HepG2 (cell line): ENCODE results near the gene CLDN9. TPM values are rescaled to one million over a fixed set of nuclear protein-coding genes. Genes with fewer than 3 reads are reported as not detected.

ENCODE experiments used
- ATF7-NPFF ChIP-seq: sonication (generic); formaldehyde crosslinking; IDR thresholded peaks from 2 replicates; pipeline ENCODE4 v1.8.1; 2023; ENCODE audit warnings: mild to moderate bottlenecking, low read depth, missing genetic modification reagents, moderate library complexity
- BORCS8-MEF2B ChIP-seq: sonication (generic); formaldehyde crosslinking; IDR thresholded peaks from 2 replicates; pipeline ENCODE4 v1.8.0; 2022; ENCODE audit warnings: mild to moderate bottlenecking, missing genetic modification reagents
- ESRRA ChIP-seq: sonication (generic); formaldehyde crosslinking; IDR thresholded peaks from 2 replicates; pipeline ENCODE4 v1.5.1; 2020; ENCODE audit warnings: mild to moderate bottlenecking, low read depth, missing genetic modification reagents
- GATAD1 ChIP-seq: IDR thresholded peaks from 2 replicates; pipeline ENCODE4 v1.6.1; 2016; ENCODE audit warnings: missing genetic modification reagents, missing compliant biosample characterization
- GTF3A ChIP-seq: sonication (generic); formaldehyde crosslinking; conservative IDR thresholded peaks from 2 replicates; pipeline ENCODE4 v1.4.0; 2020; ENCODE audit warnings: mild to moderate bottlenecking, missing genetic modification reagents
- MED1 ChIP-seq: sonication (generic); formaldehyde crosslinking; IDR thresholded peaks from 2 replicates; pipeline ENCODE4 v1.4.0; 2020; ENCODE audit warnings: missing genetic modification reagents
- NKX3-1 ChIP-seq: sonication (generic); formaldehyde crosslinking; IDR thresholded peaks from 2 replicates; pipeline ENCODE4 v1.5.0; 2020; ENCODE audit warnings: missing genetic modification reagents
- PTBP1 ChIP-seq: fragments of 200-400 bp; formaldehyde crosslinking; IDR thresholded peaks from 2 replicates; pipeline ENCODE4 v1.6.1; 2018; ENCODE audit warnings: low read length, low read depth; ENCODE audit not compliant: poor library complexity, severe bottlenecking
- RXRB ChIP-seq: IDR thresholded peaks from 2 replicates; pipeline ENCODE4 v1.6.1; 2016; ENCODE audit warnings: borderline replicate concordance, missing genetic modification reagents, missing compliant biosample characterization
- SATB2 ChIP-seq: sonication (generic); formaldehyde crosslinking; IDR thresholded peaks from 2 replicates; pipeline ENCODE4 v1.5.0; 2020; ENCODE audit warnings: missing genetic modification reagents
- SOX6 ChIP-seq, 2 experiments: fragments of 450-650 bp in 1 of 2; sonication (generic) in 1 of 2; formaldehyde crosslinking in 1 of 2; IDR thresholded peaks; 2 replicates each; pipeline versions ENCODE4 v1.4.0 to v1.6.1; 2017 to 2020; ENCODE audit warnings: antibody characterized with exemption in 1 of 2, mild to moderate bottlenecking in 1 of 2, missing genetic modification reagents in 1 of 2
- SRF ChIP-seq: IDR thresholded peaks from 2 replicates; pipeline ENCODE4 v1.6.1; 2011; ENCODE audit warnings: mild to moderate bottlenecking, low read depth, low read length, moderate library complexity
- U2AF2 ChIP-seq: fragments of 200-400 bp; formaldehyde crosslinking; IDR thresholded peaks from 2 replicates; pipeline ENCODE4 v1.6.1; 2017; ENCODE audit warnings: low read depth, mild to moderate bottlenecking, low read length
- ZFP82 ChIP-seq: sonication (generic); formaldehyde crosslinking; IDR thresholded peaks from 2 replicates; pipeline ENCODE4 v1.5.1; 2020; ENCODE audit warnings: mild to moderate bottlenecking, missing genetic modification reagents, borderline replicate concordance
- ZNF205 ChIP-seq: IDR thresholded peaks from 2 replicates; pipeline ENCODE4 v1.6.1; 2018; ENCODE audit warnings: missing biosample characterization, missing genetic modification reagents
- ZNF232 ChIP-seq: sonication (generic); formaldehyde crosslinking; IDR thresholded peaks from 2 replicates; pipeline ENCODE4 v1.4.0; 2020; ENCODE audit warnings: missing genetic modification reagents, borderline replicate concordance
- ZNF451 ChIP-seq: sonication (generic); formaldehyde crosslinking; IDR thresholded peaks from 2 replicates; pipeline ENCODE4 v1.5.0; 2020; ENCODE audit warnings: mild to moderate bottlenecking, missing genetic modification reagents
- ZNF709 ChIP-seq: sonication (generic); formaldehyde crosslinking; IDR thresholded peaks from 2 replicates; pipeline ENCODE4 v1.5.0; 2020; ENCODE audit warnings: mild to moderate bottlenecking, missing genetic modification reagents
- polyA plus RNA-seq, 8 experiments: library from polyadenylated mRNA; depleted of rRNA in 3 of 8; stranded (reverse) in 7 of 8; unstranded in 1 of 8; fragments of >200 nt; fragmentation: Illumina TruSeq in 4 of 8; extraction: Trizol in 4 of 8; gene quantifications; 2 replicates each; pipeline versions ENCODE4 v1.2.1 to v1.2.3, GENCODE V29; 2011 to 2016; ENCODE audit warnings: low read depth in 4 of 8, missing spikeins in 1 of 8, mixed read lengths in 1 of 8; ENCODE audit not compliant: insufficient read depth in 1 of 8
- total RNA-seq, 5 experiments: library from RNA; depleted of rRNA; stranded (reverse); fragments of >200 nt; fragmentation: Illumina TruSeq; extraction: Trizol; gene quantifications; 2 replicates each; pipeline ENCODE4 v1.2.3, GENCODE V29; 2016; ENCODE audit warnings: low read depth in 1 of 5
- TF ChIP-seq, protein P1 (sequence below), 2 experiments: IDR thresholded peaks; 2 replicates each; pipeline ENCODE4 v1.6.1; 2011 to 2012; ENCODE audit warnings: low read length in 2 of 2, borderline replicate concordance in 1 of 2, low read depth in 1 of 2, mild to moderate bottlenecking in 1 of 2, moderate library complexity in 1 of 2
- TF ChIP-seq, protein P2 (sequence below): sonication (generic); formaldehyde crosslinking; IDR thresholded peaks from 2 replicates; pipeline ENCODE4 v1.5.0; 2020; ENCODE audit warnings: mild to moderate bottlenecking, missing genetic modification reagents, moderate library complexity
- TF ChIP-seq, protein P3 (sequence below): sonication (generic); formaldehyde crosslinking; IDR thresholded peaks from 2 replicates; pipeline ENCODE4 v1.9.0; 2022; ENCODE audit warnings: missing genetic modification reagents, mild to moderate bottlenecking, borderline replicate concordance
- TF ChIP-seq, protein P4 (sequence below): sonication (generic); formaldehyde crosslinking; IDR thresholded peaks from 2 replicates; pipeline ENCODE4 v1.4.0; 2020; ENCODE audit warnings: low read depth, mild to moderate bottlenecking, missing genetic modification reagents

The CLDN9 gene
- total and polyA plus RNA-seq, 2 of the 13 experiments (the other 11 are each of a cell fraction or from before 2014, with no cell fraction given): 0.15 to 0.26 TPM

DNA sequence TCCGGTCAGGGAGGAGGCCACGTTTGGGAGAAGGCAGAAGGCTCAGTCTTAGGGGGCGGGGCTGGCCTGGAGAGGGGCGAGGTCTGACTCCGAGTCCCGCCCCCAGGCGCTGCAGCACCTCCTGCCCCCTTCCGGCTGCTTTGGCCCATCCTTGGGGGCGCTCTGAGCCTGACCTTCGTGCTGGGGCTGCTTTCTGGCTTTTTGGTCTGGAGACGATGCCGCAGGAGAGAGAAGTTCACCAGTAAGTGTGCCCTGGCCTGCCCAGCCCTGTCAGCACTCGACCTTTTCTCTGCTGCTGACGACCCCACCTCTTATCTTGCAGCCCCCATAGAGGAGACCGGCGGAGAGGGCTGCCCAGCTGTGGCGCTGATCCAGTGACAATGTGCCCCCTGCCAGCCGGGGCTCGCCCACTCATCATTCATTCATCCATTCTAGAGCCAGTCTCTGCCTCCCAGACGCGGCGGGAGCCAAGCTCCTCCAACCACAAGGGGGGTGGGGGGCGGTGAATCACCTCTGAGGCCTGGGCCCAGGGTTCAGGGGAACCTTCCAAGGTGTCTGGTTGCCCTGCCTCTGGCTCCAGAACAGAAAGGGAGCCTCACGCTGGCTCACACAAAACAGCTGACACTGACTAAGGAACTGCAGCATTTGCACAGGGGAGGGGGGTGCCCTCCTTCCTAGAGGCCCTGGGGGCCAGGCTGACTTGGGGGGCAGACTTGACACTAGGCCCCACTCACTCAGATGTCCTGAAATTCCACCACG is 8.9 kb downstream of the CLDN9 start (continued):
- 0 out of 2 replicates have a peak, but pooled peaks have one; percentile 7 for TF ChIP-seq GTF3A (CRISPR knock-in tag)
- TF ChIP-seq GATAD1: no peak
- no peak for TF ChIP-seq PTBP1
- TF ChIP-seq, protein P1, sequence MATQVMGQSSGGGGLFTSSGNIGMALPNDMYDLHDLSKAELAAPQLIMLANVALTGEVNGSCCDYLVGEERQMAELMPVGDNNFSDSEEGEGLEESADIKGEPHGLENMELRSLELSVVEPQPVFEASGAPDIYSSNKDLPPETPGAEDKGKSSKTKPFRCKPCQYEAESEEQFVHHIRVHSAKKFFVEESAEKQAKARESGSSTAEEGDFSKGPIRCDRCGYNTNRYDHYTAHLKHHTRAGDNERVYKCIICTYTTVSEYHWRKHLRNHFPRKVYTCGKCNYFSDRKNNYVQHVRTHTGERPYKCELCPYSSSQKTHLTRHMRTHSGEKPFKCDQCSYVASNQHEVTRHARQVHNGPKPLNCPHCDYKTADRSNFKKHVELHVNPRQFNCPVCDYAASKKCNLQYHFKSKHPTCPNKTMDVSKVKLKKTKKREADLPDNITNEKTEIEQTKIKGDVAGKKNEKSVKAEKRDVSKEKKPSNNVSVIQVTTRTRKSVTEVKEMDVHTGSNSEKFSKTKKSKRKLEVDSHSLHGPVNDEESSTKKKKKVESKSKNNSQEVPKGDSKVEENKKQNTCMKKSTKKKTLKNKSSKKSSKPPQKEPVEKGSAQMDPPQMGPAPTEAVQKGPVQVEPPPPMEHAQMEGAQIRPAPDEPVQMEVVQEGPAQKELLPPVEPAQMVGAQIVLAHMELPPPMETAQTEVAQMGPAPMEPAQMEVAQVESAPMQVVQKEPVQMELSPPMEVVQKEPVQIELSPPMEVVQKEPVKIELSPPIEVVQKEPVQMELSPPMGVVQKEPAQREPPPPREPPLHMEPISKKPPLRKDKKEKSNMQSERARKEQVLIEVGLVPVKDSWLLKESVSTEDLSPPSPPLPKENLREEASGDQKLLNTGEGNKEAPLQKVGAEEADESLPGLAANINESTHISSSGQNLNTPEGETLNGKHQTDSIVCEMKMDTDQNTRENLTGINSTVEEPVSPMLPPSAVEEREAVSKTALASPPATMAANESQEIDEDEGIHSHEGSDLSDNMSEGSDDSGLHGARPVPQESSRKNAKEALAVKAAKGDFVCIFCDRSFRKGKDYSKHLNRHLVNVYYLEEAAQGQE (IDR thresholded peaks at IDR 0.05; ENCODE audit: borderline replicate concordance in 1 of 2, low read depth in 1 of 2, low read length in 2 of 2): no peak
- TF ChIP-seq SOX6 (IDR thresholded peaks at IDR 0.05): no peak
- TF ChIP-seq SOX6 (CRISPR knock-in tag; IDR thresholded peaks at IDR 0.05): no peak
- no peak for TF ChIP-seq RXRB (CRISPR knock-in tag)
- TF ChIP-seq ZNF709 (CRISPR knock-in tag): no peak
- TF ChIP-seq, protein P2, sequence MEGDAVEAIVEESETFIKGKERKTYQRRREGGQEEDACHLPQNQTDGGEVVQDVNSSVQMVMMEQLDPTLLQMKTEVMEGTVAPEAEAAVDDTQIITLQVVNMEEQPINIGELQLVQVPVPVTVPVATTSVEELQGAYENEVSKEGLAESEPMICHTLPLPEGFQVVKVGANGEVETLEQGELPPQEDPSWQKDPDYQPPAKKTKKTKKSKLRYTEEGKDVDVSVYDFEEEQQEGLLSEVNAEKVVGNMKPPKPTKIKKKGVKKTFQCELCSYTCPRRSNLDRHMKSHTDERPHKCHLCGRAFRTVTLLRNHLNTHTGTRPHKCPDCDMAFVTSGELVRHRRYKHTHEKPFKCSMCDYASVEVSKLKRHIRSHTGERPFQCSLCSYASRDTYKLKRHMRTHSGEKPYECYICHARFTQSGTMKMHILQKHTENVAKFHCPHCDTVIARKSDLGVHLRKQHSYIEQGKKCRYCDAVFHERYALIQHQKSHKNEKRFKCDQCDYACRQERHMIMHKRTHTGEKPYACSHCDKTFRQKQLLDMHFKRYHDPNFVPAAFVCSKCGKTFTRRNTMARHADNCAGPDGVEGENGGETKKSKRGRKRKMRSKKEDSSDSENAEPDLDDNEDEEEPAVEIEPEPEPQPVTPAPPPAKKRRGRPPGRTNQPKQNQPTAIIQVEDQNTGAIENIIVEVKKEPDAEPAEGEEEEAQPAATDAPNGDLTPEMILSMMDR (CRISPR knock-in tag): peak; percentile 70
- no peak for TF ChIP-seq SRF
- peak; percentile 32; the same call in 1 of the 2 replicates for TF ChIP-seq ZFP82 (CRISPR knock-in tag)
- TF ChIP-seq, protein P3, sequence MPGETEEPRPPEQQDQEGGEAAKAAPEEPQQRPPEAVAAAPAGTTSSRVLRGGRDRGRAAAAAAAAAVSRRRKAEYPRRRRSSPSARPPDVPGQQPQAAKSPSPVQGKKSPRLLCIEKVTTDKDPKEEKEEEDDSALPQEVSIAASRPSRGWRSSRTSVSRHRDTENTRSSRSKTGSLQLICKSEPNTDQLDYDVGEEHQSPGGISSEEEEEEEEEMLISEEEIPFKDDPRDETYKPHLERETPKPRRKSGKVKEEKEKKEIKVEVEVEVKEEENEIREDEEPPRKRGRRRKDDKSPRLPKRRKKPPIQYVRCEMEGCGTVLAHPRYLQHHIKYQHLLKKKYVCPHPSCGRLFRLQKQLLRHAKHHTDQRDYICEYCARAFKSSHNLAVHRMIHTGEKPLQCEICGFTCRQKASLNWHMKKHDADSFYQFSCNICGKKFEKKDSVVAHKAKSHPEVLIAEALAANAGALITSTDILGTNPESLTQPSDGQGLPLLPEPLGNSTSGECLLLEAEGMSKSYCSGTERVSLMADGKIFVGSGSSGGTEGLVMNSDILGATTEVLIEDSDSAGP (CRISPR knock-in tag): no peak; the same call in 1 of the 2 replicates
- no peak for TF ChIP-seq ZNF232 (CRISPR knock-in tag)
- TF ChIP-seq NKX3-1: no peak
- TF ChIP-seq ESRRA (CRISPR knock-in tag): no peak
- TF ChIP-seq MED1 (CRISPR knock-in tag): no peak
- TF ChIP-seq ZNF205 (CRISPR knock-in tag): no peak
- TF ChIP-seq ZNF451 (CRISPR knock-in tag): no peak
- TF ChIP-seq, protein P4, sequence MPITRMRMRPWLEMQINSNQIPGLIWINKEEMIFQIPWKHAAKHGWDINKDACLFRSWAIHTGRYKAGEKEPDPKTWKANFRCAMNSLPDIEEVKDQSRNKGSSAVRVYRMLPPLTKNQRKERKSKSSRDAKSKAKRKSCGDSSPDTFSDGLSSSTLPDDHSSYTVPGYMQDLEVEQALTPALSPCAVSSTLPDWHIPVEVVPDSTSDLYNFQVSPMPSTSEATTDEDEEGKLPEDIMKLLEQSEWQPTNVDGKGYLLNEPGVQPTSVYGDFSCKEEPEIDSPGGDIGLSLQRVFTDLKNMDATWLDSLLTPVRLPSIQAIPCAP (CRISPR knock-in tag): no peak
- no peak for TF ChIP-seq U2AF2
- TF ChIP-seq ATF7-NPFF (CRISPR knock-in tag): no peak
- no peak for TF ChIP-seq SATB2
- no peak for TF ChIP-seq BORCS8-MEF2B
